Stimulated activated naive CD8-positive, alpha-beta T cell treated with anti-CD3 and anti-CD28 coated beads, Interleukin-15, Interleukin-2, amounts not matched to agents 100 ng/mL and 50 ng/mL, for 24 hours (primary cell): ENCODE results near the gene POFUT2.
"Not testable (repeated sequence)": the region's sequence is repeated elsewhere in the genome, so short reads cannot be mapped to it uniquely, and the experiment has no call there.

ENCODE experiments used
- H3K27ac Mint-ChIP-seq: one replicate; pipeline ENCODE4 v1.8.0; 2021; ENCODE audit warnings: mild to moderate bottlenecking, mixed read lengths
- H3K27me3 Mint-ChIP-seq: one replicate; pipeline ENCODE4 v1.8.0; 2021; ENCODE audit warnings: mixed read lengths
- H3K36me3 Mint-ChIP-seq: one replicate; pipeline ENCODE4 v1.8.0; 2021; ENCODE audit warnings: low read depth, mixed read lengths
- H3K4me1 Mint-ChIP-seq: one replicate; pipeline ENCODE4 v1.8.0; 2021; ENCODE audit warnings: low read depth, mixed read lengths
- H3K4me3 Mint-ChIP-seq: one replicate; pipeline ENCODE4 v1.8.0; 2021; ENCODE audit warnings: mild to moderate bottlenecking, mixed read lengths
- H3K9me3 Mint-ChIP-seq: one replicate; pipeline ENCODE4 v1.8.0; 2021; ENCODE audit warnings: mixed read lengths

POFUT2 gene

GRCh38 chr21:45319461-45320211, 31.9 kb upstream of the POFUT2 start:
- H3K27ac Mint-ChIP-seq: no peak overlapping the region
- H3K27me3 Mint-ChIP-seq: peaks cover 4% of the 10 kb centered on the region
- no peak overlapping the region for H3K4me3 Mint-ChIP-seq
- H3K36me3 Mint-ChIP-seq: no peaks in the 10 kb centered on the region
- H3K4me1 Mint-ChIP-seq: peaks cover 25% of the 10 kb centered on the region
- H3K9me3 Mint-ChIP-seq: no peaks in the 10 kb centered on the region

- Mint-ChIP-seq H3K4me1 (peaks cover 25% of the 10 kb centered on the region), H3K4me3 (no peak overlapping the region)
Measured at GRCh38 chr21:45318556-45319404, 31.1 kb upstream of the POFUT2 start.

DNA sequence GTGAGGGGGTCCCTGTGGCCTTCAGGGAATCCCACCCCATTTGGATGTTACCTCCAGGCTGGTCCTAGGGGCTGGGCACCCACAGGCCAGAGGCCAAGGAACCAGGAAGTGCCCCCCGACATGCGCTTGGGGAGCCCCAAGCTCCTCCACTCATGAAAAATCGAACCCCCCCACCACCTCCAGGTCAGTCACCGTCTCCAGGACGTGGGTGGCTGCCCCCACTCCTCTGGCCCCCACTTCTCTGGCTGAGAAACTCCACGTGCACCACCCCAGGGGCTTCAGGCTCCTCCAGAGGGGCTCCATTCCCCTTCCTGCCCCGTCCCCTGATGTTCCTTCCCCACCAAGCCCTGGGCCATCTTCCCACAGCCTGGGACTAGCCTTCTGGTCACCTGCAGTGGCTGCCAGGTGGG, 30.5 kb upstream of the POFUT2 start:
- no peaks in the 10 kb centered on the region for H3K36me3 Mint-ChIP-seq
- peaks cover 23% of the 10 kb centered on the region for H3K4me1 Mint-ChIP-seq
- peaks cover 4% of the 10 kb centered on the region for H3K27me3 Mint-ChIP-seq

More at GRCh38 chr21:45318556-45319404, 31.1 kb upstream of the POFUT2 start:
- H3K27me3 Mint-ChIP-seq: peaks cover 4% of the 10 kb centered on the region
- H3K27ac Mint-ChIP-seq: no peak overlapping the region
- H3K9me3 Mint-ChIP-seq: no peaks in the 10 kb centered on the region
- H3K36me3 Mint-ChIP-seq: no peaks in the 10 kb centered on the region

GRCh38 chr21:45317398-45318145, 29.9 kb upstream of the POFUT2 start:
- Mint-ChIP-seq H3K36me3 (no peaks in the 10 kb centered on the region), H3K4me3 (no peak overlapping the region), H3K4me1 (peaks cover 17% of the 10 kb centered on the region), H3K9me3 (no peaks in the 10 kb centered on the region), H3K27ac (no peak overlapping the region), H3K27me3 (peaks cover 4% of the 10 kb centered on the region)

More for the DNA sequence above, 30.5 kb upstream of the POFUT2 start:
- no peak overlapping the region for H3K27ac Mint-ChIP-seq
- no peak overlapping the region for H3K4me3 Mint-ChIP-seq
- H3K9me3 Mint-ChIP-seq: no peaks in the 10 kb centered on the region

- Mint-ChIP-seq H3K36me3 (no peaks in the 10 kb centered on the region), H3K4me3 (no peak overlapping the region), H3K27ac (no peak overlapping the region), H3K9me3 (no peaks in the 10 kb centered on the region), H3K4me1 (peaks cover 10% of the 10 kb centered on the region), H3K27me3 (no peaks in the 10 kb centered on the region)
Measured at GRCh38 chr21:45316871-45317397, 29.2 kb upstream of the POFUT2 start.

- not testable (repeated sequence) for H3K9me3 Mint-ChIP-seq, H3K4me1 Mint-ChIP-seq, H3K36me3 Mint-ChIP-seq, H3K27me3 Mint-ChIP-seq, H3K4me3 Mint-ChIP-seq, H3K27ac Mint-ChIP-seq
Measured at GRCh38 chr21:45315676-45316470, 28.2 kb upstream of the POFUT2 start.

- H3K4me1 Mint-ChIP-seq: peaks cover 9% of the 10 kb centered on the region
- no peak overlapping the region for H3K4me3 Mint-ChIP-seq
Measured at GRCh38 chr21:45313682-45314081, 26.0 kb upstream of the POFUT2 start.

GRCh38 chr21:45313015-45313414, 25.3 kb upstream of the POFUT2 start:
- no peak overlapping the region for H3K27ac Mint-ChIP-seq
- H3K4me1 Mint-ChIP-seq: peaks cover 14% of the 10 kb centered on the region
- H3K27me3 Mint-ChIP-seq: peaks cover 4% of the 10 kb centered on the region
- H3K4me3 Mint-ChIP-seq: no peak overlapping the region
- no peaks in the 10 kb centered on the region for H3K36me3 Mint-ChIP-seq
- H3K9me3 Mint-ChIP-seq: no peaks in the 10 kb centered on the region

More at GRCh38 chr21:45313682-45314081, 26.0 kb upstream of the POFUT2 start:
- Mint-ChIP-seq H3K9me3 (no peaks in the 10 kb centered on the region), H3K27ac (no peak overlapping the region), H3K27me3 (peaks cover 4% of the 10 kb centered on the region), H3K36me3 (no peaks in the 10 kb centered on the region)

DNA sequence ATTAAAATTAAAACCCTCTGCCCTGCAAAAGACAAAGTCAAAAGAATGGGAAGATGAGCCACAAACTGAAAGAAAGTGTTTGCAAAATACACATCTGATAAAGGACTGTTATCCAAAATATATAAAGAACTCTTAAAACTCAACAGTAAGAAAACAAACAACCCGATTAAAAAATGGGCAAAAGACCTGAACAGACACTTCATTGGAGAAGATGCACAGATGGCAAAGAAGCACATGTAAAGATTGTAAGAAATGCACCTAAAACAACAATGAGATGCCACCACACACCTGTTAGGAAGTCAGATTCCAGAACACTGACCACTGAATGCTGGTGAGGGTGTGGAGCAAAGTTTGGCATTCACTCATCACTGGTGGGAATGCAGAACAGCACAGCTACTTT, 24.6 kb upstream of the POFUT2 start:
- Mint-ChIP-seq H3K36me3 (no peaks in the 10 kb centered on the region), H3K27ac (no peak overlapping the region), H3K9me3 (no peaks in the 10 kb centered on the region), H3K4me3 (no peak overlapping the region), H3K4me1 (peaks cover 14% of the 10 kb centered on the region), H3K27me3 (peaks cover 4% of the 10 kb centered on the region)

DNA sequence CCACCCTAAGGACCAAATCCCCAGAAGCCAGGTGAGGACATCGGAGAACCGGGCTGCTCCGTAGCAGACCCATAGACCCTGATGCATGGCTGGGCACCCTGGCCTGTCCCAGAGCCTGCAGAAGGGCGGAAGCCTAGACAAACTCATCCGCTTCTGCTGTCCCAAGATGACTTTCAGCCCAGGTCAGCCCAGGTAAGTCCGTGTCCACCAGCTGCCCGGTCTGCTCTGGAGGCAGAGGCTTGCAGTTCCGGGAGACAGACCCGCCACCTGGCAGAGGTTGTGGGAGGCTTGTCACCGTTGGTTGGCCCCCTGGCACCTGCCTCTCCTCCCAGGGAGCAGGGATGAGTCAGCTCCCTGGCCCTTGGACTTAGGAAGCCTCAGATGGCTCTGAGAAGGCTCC, 22.8 kb upstream of the POFUT2 start:
- Mint-ChIP-seq H3K9me3 (no peaks in the 10 kb centered on the region), H3K36me3 (no peaks in the 10 kb centered on the region), H3K4me1 (peaks cover 21% of the 10 kb centered on the region), H3K27me3 (peaks cover 4% of the 10 kb centered on the region), H3K27ac (no peak overlapping the region), H3K4me3 (no peak overlapping the region)

DNA sequence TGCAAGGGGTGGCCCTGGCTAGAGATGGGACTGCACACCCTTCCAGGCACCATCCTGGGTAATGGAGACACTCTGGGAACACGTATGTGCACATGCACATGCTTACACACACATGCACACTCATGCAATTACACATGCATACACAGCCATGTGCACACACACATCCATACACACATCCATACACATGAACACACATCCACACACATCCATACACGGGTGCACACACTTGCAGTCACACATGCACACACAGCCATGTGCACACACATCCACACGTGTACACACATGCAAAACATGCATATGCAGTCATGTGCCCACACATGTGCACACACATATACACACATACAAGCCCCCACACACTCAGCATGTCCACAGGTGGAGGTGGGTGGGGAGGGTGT, 22.3 kb upstream of the POFUT2 start:
- Mint-ChIP-seq H3K4me1 (peaks cover 25% of the 10 kb centered on the region), H3K36me3 (no peaks in the 10 kb centered on the region), H3K27me3 (peaks cover 4% of the 10 kb centered on the region), H3K27ac (no peak overlapping the region), H3K4me3 (no peak overlapping the region), H3K9me3 (no peaks in the 10 kb centered on the region)

DNA sequence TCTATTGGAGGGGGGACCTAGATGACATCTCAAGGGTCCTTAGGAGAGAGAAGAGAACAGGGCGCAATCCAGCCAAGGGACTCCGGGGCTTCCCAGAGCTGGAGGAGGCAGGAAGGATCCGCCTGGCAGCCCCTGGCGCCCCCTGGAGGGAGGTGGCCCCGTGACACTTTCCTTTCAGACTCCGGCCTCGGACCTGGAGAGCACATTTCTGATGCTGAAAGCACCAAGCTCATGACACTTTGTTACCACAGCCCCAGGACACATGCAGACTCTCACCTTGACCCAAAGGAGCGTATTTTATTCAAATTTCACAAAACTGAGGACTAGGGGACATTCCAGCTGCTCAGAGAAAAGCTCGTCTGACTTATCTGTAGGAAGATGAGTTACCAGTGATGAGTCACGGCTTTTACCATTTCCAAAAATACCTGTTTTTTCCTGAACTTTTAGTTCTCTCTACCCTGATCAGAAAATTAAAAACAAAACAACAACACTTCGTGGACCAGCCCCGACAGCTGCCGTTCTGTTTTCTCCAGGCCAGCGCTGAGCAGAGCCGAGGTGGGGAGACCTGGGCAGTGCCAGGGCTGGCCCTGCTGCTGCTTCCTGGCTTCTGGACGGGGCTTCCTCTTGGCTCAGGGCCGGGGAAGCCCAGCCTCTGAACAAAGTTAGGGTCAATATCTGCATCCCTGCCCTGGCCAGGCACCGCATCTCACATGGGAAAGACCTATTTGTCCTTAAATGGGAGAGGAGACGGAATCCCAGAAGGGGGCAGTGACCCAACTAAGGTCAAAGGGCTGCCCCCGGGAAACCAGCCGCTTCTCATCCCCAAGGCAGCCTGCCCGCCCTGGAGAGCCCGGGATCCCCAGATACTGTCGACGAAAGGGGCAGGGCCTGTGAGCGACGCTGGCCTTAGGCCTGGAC, 21.6 kb upstream of the POFUT2 start:
- Mint-ChIP-seq H3K27me3 (peaks cover 4% of the 10 kb centered on the region), H3K4me1 (peaks cover 31% of the 10 kb centered on the region), H3K9me3 (no peaks in the 10 kb centered on the region), H3K27ac (no peak overlapping the region), H3K36me3 (no peaks in the 10 kb centered on the region), H3K4me3 (no peak overlapping the region)
